Keratinocyte (primary cell): ENCODE results near the gene RING1. TPM values are rescaled to one million over a fixed set of nuclear protein-coding genes. Genes with fewer than 3 reads are reported as not detected.

Experiments
- DNase-seq: peaks from one replicate; pipeline ENCODE4 v3.0.0-alpha.2; 2011; ENCODE audit warnings: low read depth, missing footprints, low spot score
- FAIRE-seq: peaks from 2 replicates; lab custom pipeline; 2011; peaks lifted over from hg19 to GRCh38; lab: Jason Lieb, UNC
- H2AFZ ChIP-seq: 2 replicates; pipeline ENCODE4 v1.6.0; 2012; ENCODE audit warnings: low read length, control low read depth, inconsistent platforms; ENCODE audit not compliant: control insufficient read depth
- H3K27ac ChIP-seq: 2 replicates; pipeline ENCODE4 v1.5.1; 2011; ENCODE audit warnings: low read length; ENCODE audit not compliant: control insufficient read depth, insufficient read depth
- H3K27me3 ChIP-seq: 3 replicates; pipeline ENCODE4 v1.6.0; 2011; ENCODE audit warnings: low read length; ENCODE audit not compliant: control insufficient read depth, insufficient read depth; ENCODE audit errors: extremely low read depth
- H3K36me3 ChIP-seq, 2 experiments: 2 replicates in 1 of 2; 3 replicates in 1 of 2; pipeline ENCODE4 v1.5.1; 2011; ENCODE audit warnings: low read length in 2 of 2, mild to moderate bottlenecking in 1 of 2; ENCODE audit not compliant: control insufficient read depth in 2 of 2, insufficient read depth in 2 of 2; ENCODE audit errors: extremely low read depth in 1 of 2
- H3K4me1 ChIP-seq: 3 replicates; pipeline ENCODE4 v1.5.1; 2011; ENCODE audit warnings: low read length; ENCODE audit not compliant: control insufficient read depth, insufficient read depth; ENCODE audit errors: extremely low read depth
- H3K4me2 ChIP-seq: 3 replicates; pipeline ENCODE4 v1.6.0; 2011; ENCODE audit warnings: low read depth, low read length; ENCODE audit not compliant: control insufficient read depth, insufficient read depth; ENCODE audit errors: extremely low read depth
- H3K4me3 ChIP-seq, 3 experiments: fragments of 200-600 bp in 1 of 3; sonication (generic) in 1 of 3; 2 replicates in 2 of 3; 3 replicates in 1 of 3; pipeline ENCODE4 v1.5.1; 2011 to 2016; ENCODE audit warnings: low read length in 3 of 3, mild to moderate bottlenecking in 3 of 3, control low read depth in 2 of 3, inconsistent platforms in 1 of 3, low read depth in 1 of 3, mixed read lengths in 1 of 3, mixed run types in 1 of 3, moderate library complexity in 1 of 3; ENCODE audit not compliant: control insufficient read depth in 2 of 3, insufficient read depth in 2 of 3; ENCODE audit errors: extremely low read depth in 1 of 3
- H3K79me2 ChIP-seq: 2 replicates; pipeline ENCODE4 v1.6.0; 2012; ENCODE audit warnings: low read length; ENCODE audit not compliant: control insufficient read depth, insufficient read depth
- H3K9ac ChIP-seq: 3 replicates; pipeline ENCODE4 v1.6.0; 2011; ENCODE audit warnings: low read length; ENCODE audit not compliant: control insufficient read depth, insufficient read depth; ENCODE audit errors: extremely low read depth
- H3K9me1 ChIP-seq: 3 replicates; pipeline ENCODE4 v1.6.0; 2011; ENCODE audit warnings: low read length; ENCODE audit not compliant: control insufficient read depth, insufficient read depth; ENCODE audit errors: extremely low read depth
- H3K9me3 ChIP-seq: 2 replicates; pipeline ENCODE4 v1.5.1; 2012; ENCODE audit warnings: low read depth, low read length; ENCODE audit not compliant: control insufficient read depth
- H4K20me1 ChIP-seq: 3 replicates; pipeline ENCODE4 v1.6.0; 2011; ENCODE audit warnings: low read length; ENCODE audit not compliant: control insufficient read depth, insufficient read depth; ENCODE audit errors: extremely low read depth
- EZH2 ChIP-seq: IDR thresholded peaks from one replicate; pipeline ENCODE4 v1.6.1; 2012; ENCODE audit warnings: inconsistent platforms, mild to moderate bottlenecking, low read length, moderate library complexity
- dilution Hi-C: fragments of 300-500 bp; cut with MboI; formaldehyde crosslinking; loops from one replicate; pipeline ENCODE4 v1.7.0; 2020; ENCODE audit warnings: low sequenced_read_pairs; ENCODE audit not compliant: extremely low pct_ligation_motif_present
- polyA plus RNA-seq, 5 experiments: library from polyadenylated mRNA; depleted of rRNA in 3 of 5; stranded (reverse) in 3 of 5; stranded (forward) in 1 of 5; unstranded in 1 of 5; fragments of >200 nt; gene quantifications; 1 replicate in 1 of 5; 2 replicates in 3 of 5; 3 replicates in 1 of 5; pipeline versions ENCODE4 v1.2.1 to v1.2.3, GENCODE V29; 2011 to 2012; ENCODE audit warnings: missing spikeins in 2 of 5, low read depth in 1 of 5, low replicate concordance in 1 of 5
- TF ChIP-seq, protein P1 (sequence below), 3 experiments: IDR thresholded peaks in 1 of 3; conservative IDR thresholded peaks in 1 of 3; optimal IDR thresholded peaks in 1 of 3; 2 replicates in 2 of 3; 3 replicates in 1 of 3; pipeline versions ENCODE3 to v1.5.1; 2011; ENCODE audit warnings: low read length in 3 of 3, mild to moderate bottlenecking in 3 of 3, moderate library complexity in 2 of 3, control low read depth in 1 of 3, inconsistent platforms in 1 of 3; ENCODE audit not compliant: insufficient read depth in 2 of 3; ENCODE audit errors: extremely low read depth in 1 of 3

RING1 gene
- polyA plus RNA-seq, 1 donor (not counting 4 experiments of a cell fraction or from before 2014, with no cell fraction given), result 23.0 TPM

GRCh38 chr6:33164665-33165373 lies 43.5 kb upstream of the RING1 start:
- Histone ChIP-seq H3K36me3 (no peaks in the 10 kb centered on the region), H3K9me1 (no peaks in the 10 kb centered on the region), H3K9me3 (no peaks in the 10 kb centered on the region), H3K4me3 (no peak overlapping the region), H3K4me2 (no peak overlapping the region), H4K20me1 (no peaks in the 10 kb centered on the region), H3K79me2 (no peaks in the 10 kb centered on the region), H3K27ac (no peak overlapping the region), H3K9ac (no peak overlapping the region), H3K27me3 (peaks cover 7% of the 10 kb centered on the region), H2AFZ (no peak overlapping the region), H3K4me1 (peaks cover 11% of the 10 kb centered on the region)
- no peak for FAIRE-seq
- no peak for DNase-seq
- no peak for TF ChIP-seq EZH2
- TF ChIP-seq, protein P1, sequence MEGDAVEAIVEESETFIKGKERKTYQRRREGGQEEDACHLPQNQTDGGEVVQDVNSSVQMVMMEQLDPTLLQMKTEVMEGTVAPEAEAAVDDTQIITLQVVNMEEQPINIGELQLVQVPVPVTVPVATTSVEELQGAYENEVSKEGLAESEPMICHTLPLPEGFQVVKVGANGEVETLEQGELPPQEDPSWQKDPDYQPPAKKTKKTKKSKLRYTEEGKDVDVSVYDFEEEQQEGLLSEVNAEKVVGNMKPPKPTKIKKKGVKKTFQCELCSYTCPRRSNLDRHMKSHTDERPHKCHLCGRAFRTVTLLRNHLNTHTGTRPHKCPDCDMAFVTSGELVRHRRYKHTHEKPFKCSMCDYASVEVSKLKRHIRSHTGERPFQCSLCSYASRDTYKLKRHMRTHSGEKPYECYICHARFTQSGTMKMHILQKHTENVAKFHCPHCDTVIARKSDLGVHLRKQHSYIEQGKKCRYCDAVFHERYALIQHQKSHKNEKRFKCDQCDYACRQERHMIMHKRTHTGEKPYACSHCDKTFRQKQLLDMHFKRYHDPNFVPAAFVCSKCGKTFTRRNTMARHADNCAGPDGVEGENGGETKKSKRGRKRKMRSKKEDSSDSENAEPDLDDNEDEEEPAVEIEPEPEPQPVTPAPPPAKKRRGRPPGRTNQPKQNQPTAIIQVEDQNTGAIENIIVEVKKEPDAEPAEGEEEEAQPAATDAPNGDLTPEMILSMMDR (optimal IDR thresholded peaks at IDR 0.05 in 1 of 3, IDR thresholded peaks at IDR 0.05 in 1 of 3, conservative IDR thresholded peaks at IDR 0.05 in 1 of 3; ENCODE audit: extremely low read depth in 1 of 3, insufficient read depth in 2 of 3, low read length in 3 of 3), result no peak
- dilution Hi-C loops, result no loop called here

DNA sequence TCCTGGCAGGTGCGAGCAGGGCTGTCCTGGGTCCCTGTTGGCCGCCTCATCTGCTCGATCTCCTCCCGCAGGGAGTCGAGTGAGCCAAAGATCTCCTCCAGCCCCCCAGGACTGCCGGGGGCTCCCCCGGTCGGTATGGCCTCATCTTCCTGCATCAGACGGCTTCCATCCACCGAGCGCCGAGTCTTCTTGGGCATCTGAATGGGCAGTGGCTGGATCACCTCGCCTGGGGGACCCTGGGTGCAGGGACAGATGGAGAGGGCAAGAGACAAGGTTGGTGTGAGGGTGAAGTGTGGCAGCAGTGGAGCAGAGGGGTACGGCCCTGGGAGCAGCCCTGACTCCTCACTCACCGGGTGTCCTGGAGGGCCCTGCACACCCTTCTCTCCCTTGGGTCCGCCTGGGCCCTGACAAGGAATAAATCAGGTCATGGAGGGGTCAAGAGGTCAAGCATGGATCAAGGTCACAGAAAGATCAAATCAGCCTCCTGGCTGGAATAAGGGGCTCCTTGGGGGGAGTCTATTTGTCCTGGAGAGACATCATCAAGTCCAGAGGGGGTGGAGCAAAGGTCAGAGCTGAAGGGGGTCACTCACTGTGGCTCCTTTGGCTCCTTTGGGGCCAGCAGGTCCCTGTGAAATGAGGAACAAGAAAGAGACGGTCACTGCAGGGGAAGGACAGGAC lies 42.6 kb upstream of the RING1 start:
- no peak overlapping the region for H3K27ac ChIP-seq
- H4K20me1 ChIP-seq, result no peaks in the 10 kb centered on the region
- no peak for TF ChIP-seq EZH2
- TF ChIP-seq, protein P1 (optimal IDR thresholded peaks at IDR 0.05 in 1 of 3, IDR thresholded peaks at IDR 0.05 in 1 of 3, conservative IDR thresholded peaks at IDR 0.05 in 1 of 3; ENCODE audit: extremely low read depth in 1 of 3, insufficient read depth in 2 of 3, low read length in 3 of 3), result no peak
- H3K9me1 ChIP-seq, result no peaks in the 10 kb centered on the region
- H3K9ac ChIP-seq, result no peak overlapping the region
- DNase-seq (no peak), FAIRE-seq (no peak)
- no peak overlapping the region for H3K4me3 ChIP-seq
- H2AFZ ChIP-seq, result no peak overlapping the region
- H3K36me3 ChIP-seq, result no peaks in the 10 kb centered on the region
- dilution Hi-C loops, result no loop called here
- H3K4me1 ChIP-seq, result peaks cover 11% of the 10 kb centered on the region
- H3K27me3 ChIP-seq, result peaks cover 7% of the 10 kb centered on the region
- H3K9me3 ChIP-seq, result no peaks in the 10 kb centered on the region
- H3K4me2 ChIP-seq, result no peak overlapping the region
- H3K79me2 ChIP-seq, result no peaks in the 10 kb centered on the region
